ENCODE measurements around the gene WWOX.

- TF ChIP-seq CTCF (IDR thresholded peaks at IDR 0.05) (no peak), POLR2A (IDR thresholded peaks at IDR 0.05) (no peak)
Observed at GRCh38 chr16:79128706-79129105, 1029.3 kb downstream of the WWOX start.
